Caco-2 (cell line): ENCODE results near the gene CPN2. TPM values are rescaled to one million over a fixed set of nuclear protein-coding genes. Genes with fewer than 3 reads are reported as not detected.

ENCODE experiments used
- BruUV-seq: library from RNA; stranded (reverse); fragments of 400-500 nt; replicated peaks from 2 replicates; lab custom pipeline; 2021; lab: Mats Ljungman, UMichigan
- CTCF ChIA-PET: fragments of 300-600 bp; sonication (Branson Sonifier 250); formaldehyde crosslinking; loops from one replicate; lab custom pipeline; 2022; ENCODE audit warnings: antibody characterized with exemption; lab: Charles Lee
- POLR2A ChIA-PET: fragments of 300-600 bp; sonication (Branson Sonifier 250); formaldehyde crosslinking; loops from one replicate; lab custom pipeline; 2022; ENCODE audit warnings: antibody characterized with exemption; lab: Charles Lee
- DNase-seq, 2 experiments: peaks; one replicate each; pipeline versions ENCODE4 v3.0.0 to v3.0.0-alpha.2; 2020 to 2022
- H3K27me3 ChIP-seq: replicated peaks from 2 replicates; pipeline ENCODE4 v1.6.0; 2011; ENCODE audit warnings: low read length; ENCODE audit not compliant: control insufficient read depth, insufficient read depth
- H3K36me3 ChIP-seq: 2 replicates; pipeline ENCODE4 v1.5.1; 2011; ENCODE audit warnings: low read length; ENCODE audit not compliant: control insufficient read depth, insufficient read depth
- H3K4me1 ChIP-seq: fragments of 250-450 bp; sonication (Bioruptor Pico); 2 replicates; pipeline ENCODE4 v1.5.1; 2020; ENCODE audit warnings: mild to moderate bottlenecking
- H3K4me3 ChIP-seq: 2 replicates; pipeline ENCODE4 v1.5.1; 2011; ENCODE audit warnings: low read depth, mild to moderate bottlenecking, control low read depth, low read length
- H3K9me3 ChIP-seq: fragments of 250-450 bp; sonication (Bioruptor Pico); 2 replicates; pipeline ENCODE4 v1.5.1; 2020; ENCODE audit warnings: mild to moderate bottlenecking, moderate library complexity
- H3K27ac Mint-ChIP-seq: one replicate; pipeline ENCODE4 v1.8.0; 2022; ENCODE audit warnings: mixed read lengths; ENCODE audit not compliant: unreplicated experiment
- H3K27me3 Mint-ChIP-seq: one replicate; pipeline ENCODE4 v1.8.0; 2022; ENCODE audit warnings: mixed read lengths; ENCODE audit not compliant: insufficient read depth, unreplicated experiment
- H3K36me3 Mint-ChIP-seq: one replicate; pipeline ENCODE4 v1.8.0; 2022; ENCODE audit warnings: mild to moderate bottlenecking, mixed read lengths; ENCODE audit not compliant: insufficient read depth, unreplicated experiment
- H3K4me1 Mint-ChIP-seq: one replicate; pipeline ENCODE4 v1.8.0; 2022; ENCODE audit warnings: low read depth, mixed read lengths; ENCODE audit not compliant: unreplicated experiment
- H3K4me3 Mint-ChIP-seq: one replicate; pipeline ENCODE4 v1.8.0; 2022; ENCODE audit warnings: mild to moderate bottlenecking, moderate library complexity, mixed read lengths; ENCODE audit not compliant: unreplicated experiment
- H3K9me3 Mint-ChIP-seq: one replicate; pipeline ENCODE4 v1.8.0; 2022; ENCODE audit warnings: mixed read lengths; ENCODE audit not compliant: unreplicated experiment
- CTCF ChIP-seq, 2 experiments: fragments of 200-600 bp in 1 of 2; IDR thresholded peaks; 1 replicate in 1 of 2; 2 replicates in 1 of 2; pipeline versions ENCODE4 v1.5.1 to v1.8.0; 2011 to 2022; ENCODE audit warnings: antibody characterized with exemption in 1 of 2, control low read depth in 1 of 2, inconsistent platforms in 1 of 2, low read depth in 1 of 2, low read length in 1 of 2, mild to moderate bottlenecking in 1 of 2, moderate library complexity in 1 of 2; ENCODE audit not compliant: insufficient read depth in 1 of 2, severe bottlenecking in 1 of 2, unreplicated experiment in 1 of 2
- intact Hi-C: fragments of 100-400 bp; cut with micrococcal nuclease; formaldehyde crosslinking; loops from one replicate; pipeline ENCODE4 v1.10.0; 2022; ENCODE audit not compliant: unreplicated experiment
- total RNA-seq: library from RNA; stranded (reverse); gene quantifications from 2 replicates; pipeline ENCODE4 v1.2.3, GENCODE V29; 2022

CPN2 gene
- total RNA-seq, 1 experiment from 2014 or later = not detected

DNA sequence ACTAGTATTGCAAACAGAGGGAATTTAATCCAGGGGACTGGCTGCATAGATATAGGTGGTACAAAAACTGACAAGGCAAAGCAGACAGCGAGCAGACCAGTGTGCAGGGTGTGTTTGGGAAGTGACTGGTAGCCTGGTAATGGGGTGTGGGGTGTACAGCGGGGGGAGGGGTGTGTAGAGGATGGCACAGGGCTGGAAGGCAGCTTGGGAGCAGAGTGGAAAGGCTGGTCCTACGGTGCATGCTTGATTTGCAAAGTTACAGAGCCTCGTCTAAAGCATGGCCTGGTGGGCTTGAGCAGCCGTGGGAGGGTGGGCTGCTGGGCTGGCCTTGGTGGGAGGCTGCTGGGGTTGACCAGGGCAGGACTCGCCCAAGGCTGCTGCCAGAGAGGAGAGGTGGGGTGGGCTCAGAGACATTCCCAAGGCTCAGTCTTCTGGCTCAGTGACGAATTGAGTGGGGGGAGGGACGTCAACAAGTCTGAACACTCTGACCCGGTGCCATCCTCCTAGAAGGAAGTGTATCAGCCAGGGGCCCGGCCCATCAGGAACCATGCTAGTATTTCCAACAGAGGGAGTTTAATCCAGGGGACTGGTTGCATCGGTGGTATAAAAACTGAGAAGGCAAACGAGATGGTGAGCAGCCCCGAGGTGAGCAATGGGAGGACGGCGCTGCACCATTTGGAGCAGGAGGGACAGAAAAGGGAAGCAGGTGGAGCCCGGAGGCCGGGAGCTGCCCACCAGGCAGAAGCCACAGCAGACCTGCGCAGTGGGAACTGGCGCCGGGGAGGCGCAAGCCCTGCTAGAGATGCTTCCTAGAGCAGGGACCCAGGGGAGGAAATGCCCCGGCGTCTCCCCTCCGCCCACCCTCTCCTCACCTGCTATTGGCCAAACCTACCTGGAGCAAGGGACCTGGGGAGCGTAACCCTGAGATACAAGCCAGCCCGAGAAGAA lies 29.2 kb downstream of the CPN2 start:
- BruUV-seq = TSS peak; percentile 25
- H3K9me3 Mint-ChIP-seq = peaks cover 14% of the 10 kb centered on the region
- H3K27ac Mint-ChIP-seq = no peak overlapping the region
- no peak for TF ChIP-seq CTCF (IDR thresholded peaks at IDR 0.05; ENCODE audit: insufficient read depth in 1 of 2, low read depth in 1 of 2, low read length in 1 of 2, severe bottlenecking in 1 of 2, unreplicated experiment in 1 of 2)
- intact Hi-C loops = loop anchor here (5.0 kb wide), 1 partner anchor 480 kb away; no protein-coding TSS in a partner anchor
- ChIA-PET POLR2A (interaction anchor here (0.5 to 0.6 kb wide), 2 partner anchors 154 to 539 kb away, joined by 3 to 4 read pairs; no protein-coding TSS in a partner anchor), CTCF (no interaction called here)
- peaks cover 28% of the 10 kb centered on the region for H3K36me3 Mint-ChIP-seq
- no peaks in the 10 kb centered on the region for H3K27me3 Mint-ChIP-seq
- no peaks in the 10 kb centered on the region for H3K27me3 ChIP-seq
- peak in 1 of 2 experiments; percentile 38 for DNase-seq
- H3K4me3 Mint-ChIP-seq = peak overlapping the region; percentile 75
- H3K4me1 ChIP-seq = peaks cover 49% of the 10 kb centered on the region
- peaks cover 38% of the 10 kb centered on the region for H3K4me1 Mint-ChIP-seq
- H3K9me3 ChIP-seq = peaks cover 25% of the 10 kb centered on the region
- peak overlapping the region; percentile 4; the same call in 1 of the 2 replicates for H3K4me3 ChIP-seq
- no peaks in the 10 kb centered on the region for H3K36me3 ChIP-seq

DNA sequence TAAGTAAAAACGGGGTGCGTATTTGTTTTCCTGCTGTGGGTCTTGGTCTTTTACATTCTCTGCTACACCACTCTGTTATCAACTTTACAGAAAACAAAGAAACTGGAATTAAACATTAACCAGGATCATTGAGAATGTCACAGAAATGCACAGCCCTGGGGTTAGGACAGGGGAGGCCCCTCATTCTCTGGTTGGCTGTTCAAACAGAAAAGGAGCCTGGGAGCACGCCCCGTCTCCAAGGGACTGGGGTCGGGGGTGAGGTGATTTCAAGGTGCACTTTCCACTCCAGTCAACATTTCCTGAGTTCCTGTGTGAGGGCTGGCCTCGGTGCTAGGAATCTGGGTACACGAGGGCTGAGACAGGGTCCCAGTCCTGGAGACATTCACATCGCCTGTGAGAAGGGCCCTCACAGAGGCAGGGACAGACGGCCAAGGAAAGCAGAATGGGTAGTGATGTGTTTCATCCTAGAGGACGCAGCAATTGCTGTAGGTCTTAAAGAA lies 30.3 kb downstream of the CPN2 start:
- Mint-ChIP-seq H3K4me1 (peaks cover 45% of the 10 kb centered on the region), H3K4me3 (peak overlapping the region; percentile 53), H3K9me3 (peaks cover 14% of the 10 kb centered on the region), H3K27ac (no peak overlapping the region), H3K27me3 (no peaks in the 10 kb centered on the region), H3K36me3 (peaks cover 28% of the 10 kb centered on the region)
- no peaks in the 10 kb centered on the region for H3K36me3 ChIP-seq
- peak; percentile 86 to 91 for DNase-seq
- no TSS peak for BruUV-seq
- intact Hi-C loops = loop anchor here (5.0 kb wide), 1 partner anchor 478 kb away; no protein-coding TSS in a partner anchor
- no peak overlapping the region for H3K4me3 ChIP-seq
- ChIA-PET POLR2A (interaction anchor here (1.2 kb wide), 1 partner anchor 24 kb away, joined by 7 read pairs; no protein-coding TSS in a partner anchor), CTCF (interaction anchor here (0.5 kb wide), 1 partner anchor 274 kb away, joined by 3 read pairs; no protein-coding TSS in a partner anchor)
- H3K27me3 ChIP-seq = no peaks in the 10 kb centered on the region
- H3K4me1 ChIP-seq = peaks cover 44% of the 10 kb centered on the region
- peaks cover 20% of the 10 kb centered on the region for H3K9me3 ChIP-seq
- TF ChIP-seq CTCF (IDR thresholded peaks at IDR 0.05; ENCODE audit: insufficient read depth in 1 of 2, low read depth in 1 of 2, low read length in 1 of 2, severe bottlenecking in 1 of 2, unreplicated experiment in 1 of 2) = no peak

- ChIA-PET CTCF (interaction anchor here (0.5 kb wide), 1 partner anchor 273 kb away, joined by 3 read pairs; no protein-coding TSS in a partner anchor), POLR2A (interaction anchor here (1.2 kb wide), 1 partner anchor 23 kb away, joined by 7 read pairs; no protein-coding TSS in a partner anchor)
- peaks cover 28% of the 10 kb centered on the region for H3K36me3 Mint-ChIP-seq
- H3K4me1 Mint-ChIP-seq = peaks cover 48% of the 10 kb centered on the region
- Histone ChIP-seq H3K4me1 (peaks cover 47% of the 10 kb centered on the region), H3K36me3 (no peaks in the 10 kb centered on the region), H3K4me3 (no peak overlapping the region), H3K9me3 (peaks cover 20% of the 10 kb centered on the region), H3K27me3 (no peaks in the 10 kb centered on the region)
- peak overlapping the region; percentile 53 for H3K4me3 Mint-ChIP-seq
- H3K9me3 Mint-ChIP-seq = peaks cover 14% of the 10 kb centered on the region
- H3K27me3 Mint-ChIP-seq = no peaks in the 10 kb centered on the region
- BruUV-seq = TSS peak; percentile 36
- TF ChIP-seq CTCF (IDR thresholded peaks at IDR 0.05; ENCODE audit: insufficient read depth in 1 of 2, low read depth in 1 of 2, low read length in 1 of 2, severe bottlenecking in 1 of 2, unreplicated experiment in 1 of 2) = no peak
- no peak for DNase-seq
- intact Hi-C loops = loop anchor here (5.0 kb wide), 1 partner anchor 478 kb away; no protein-coding TSS in a partner anchor
- no peak overlapping the region for H3K27ac Mint-ChIP-seq
Observed at GRCh38 chr3:194320100-194320499, 31.0 kb downstream of the CPN2 start.
